Stimulated activated CD8-positive, alpha-beta memory T cell treated with anti-CD3 and anti-CD28 coated beads, Interleukin-4, amount 100 ng/mL, for 24 hours (primary cell): ENCODE measurements around the gene PHKB.

ENCODE experiments used
- DNase-seq: peaks from one replicate; pipeline ENCODE4 v3.0.0-alpha.2; 2020; ENCODE audit warnings: low read depth

PHKB gene

GRCh38 chr16:47731252-47731651 is 270.1 kb downstream of the PHKB start:
- DNase-seq, result no peak

- DNase-seq, result no peak
Observed at GRCh38 chr16:47732122-47732521, 271.0 kb downstream of the PHKB start.

- no peak for DNase-seq
Observed at GRCh38 chr16:47732523-47733111, 271.5 kb downstream of the PHKB start.

- no peak for DNase-seq
Observed at GRCh38 chr16:47734081-47734857, 273.1 kb downstream of the PHKB start.

- no peak for DNase-seq
Observed at GRCh38 chr16:47734987-47735594, 274.0 kb downstream of the PHKB start.

- no peak for DNase-seq
Observed at GRCh38 chr16:47750371-47750770, 289.2 kb downstream of the PHKB start.
